Measurements from ENCODE around the gene SYNE2. TPM values are rescaled to one million over a fixed set of nuclear protein-coding genes. Genes with fewer than 3 reads are reported as not detected.

SYNE2 gene
- total RNA-seq, 1 experiment from 2014 or later = 94.2 TPM

DNA sequence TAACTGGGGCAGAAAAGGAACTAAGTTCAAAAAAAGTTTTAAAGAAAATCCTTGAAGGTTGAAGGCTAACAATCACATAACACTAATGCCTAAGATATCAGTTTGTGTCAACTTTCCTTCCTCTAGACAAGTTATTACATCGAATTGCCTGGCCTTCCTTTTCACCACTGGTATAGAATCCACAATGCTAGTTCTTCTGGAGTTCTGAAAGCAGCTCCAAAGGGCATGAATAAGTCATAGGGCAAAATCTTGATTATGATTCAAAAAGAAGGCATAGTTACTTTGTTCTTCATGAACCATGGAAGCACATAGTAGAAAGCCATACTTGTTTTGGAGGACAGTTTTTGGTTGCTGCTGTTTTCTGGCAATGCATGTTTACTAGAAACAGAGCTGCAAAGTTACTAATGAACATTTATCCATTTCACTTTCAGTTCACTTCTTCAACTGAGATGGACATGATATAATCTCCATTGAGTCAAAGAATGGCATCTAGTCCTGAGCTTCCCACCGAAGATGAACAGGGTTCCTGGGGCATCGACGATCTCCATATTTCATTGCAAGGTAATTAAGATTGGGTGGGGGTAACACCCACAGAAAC, 56.0 kb downstream of the SYNE2 start:
- CTCF ChIA-PET = no interaction called here

DNA sequence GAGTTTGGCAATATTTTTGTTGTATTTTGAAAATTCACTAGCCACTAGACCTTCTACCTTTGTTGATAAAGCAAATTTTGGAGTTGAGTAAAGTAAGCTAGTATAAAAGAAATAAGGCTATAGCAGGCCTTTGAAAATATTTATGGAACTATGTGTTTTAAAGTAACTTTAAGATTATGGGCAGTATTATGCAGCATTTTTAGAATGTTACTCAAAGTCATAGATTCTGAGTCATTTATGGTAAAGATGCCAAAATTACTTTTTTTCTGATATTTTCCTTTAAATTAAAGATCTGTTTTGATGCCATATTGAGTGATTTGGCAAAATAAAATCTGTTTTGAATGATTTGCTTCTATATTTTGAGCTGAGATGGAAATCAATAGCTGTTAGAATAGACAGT, 57.2 kb downstream of the SYNE2 start:
- Histone ChIP-seq H3K9me2 (ENCODE audit: insufficient read depth) (no peaks in the 10 kb centered on the region), H3K4me1 (replicated peaks; ENCODE audit: insufficient read depth) (no peaks in the 10 kb centered on the region), H3K4me3 (no peak overlapping the region), H4K20me1 (ENCODE audit: insufficient read depth) (no peaks in the 10 kb centered on the region), H3F3A (ENCODE audit: insufficient read depth, low read depth) (no peaks in the 10 kb centered on the region), H3K79me2 (ENCODE audit: low read depth) (no peaks in the 10 kb centered on the region), H3K36me3 (ENCODE audit: low read depth) (no peaks in the 10 kb centered on the region), H3K4me2 (no peak overlapping the region), H2AFZ (no peak overlapping the region), H3K27me3 (ENCODE audit: insufficient read depth, low read depth) (no peaks in the 10 kb centered on the region), H3K9me3 (ENCODE audit: insufficient read depth, low read depth) (no peaks in the 10 kb centered on the region), H3K27ac (no peak overlapping the region)
- ChIA-PET CTCF (no interaction called here), POLR2A (ENCODE audit: unreplicated experiment) (interaction anchor here (0.5 to 0.7 kb wide), 2 partner anchors 71 to 598 kb away, joined by 3 to 8 read pairs; no protein-coding TSS in a partner anchor)
- no peak for DNase-seq
- BruUV-seq (replicated peaks) = no TSS peak
- TF ChIP-seq, protein P1, sequence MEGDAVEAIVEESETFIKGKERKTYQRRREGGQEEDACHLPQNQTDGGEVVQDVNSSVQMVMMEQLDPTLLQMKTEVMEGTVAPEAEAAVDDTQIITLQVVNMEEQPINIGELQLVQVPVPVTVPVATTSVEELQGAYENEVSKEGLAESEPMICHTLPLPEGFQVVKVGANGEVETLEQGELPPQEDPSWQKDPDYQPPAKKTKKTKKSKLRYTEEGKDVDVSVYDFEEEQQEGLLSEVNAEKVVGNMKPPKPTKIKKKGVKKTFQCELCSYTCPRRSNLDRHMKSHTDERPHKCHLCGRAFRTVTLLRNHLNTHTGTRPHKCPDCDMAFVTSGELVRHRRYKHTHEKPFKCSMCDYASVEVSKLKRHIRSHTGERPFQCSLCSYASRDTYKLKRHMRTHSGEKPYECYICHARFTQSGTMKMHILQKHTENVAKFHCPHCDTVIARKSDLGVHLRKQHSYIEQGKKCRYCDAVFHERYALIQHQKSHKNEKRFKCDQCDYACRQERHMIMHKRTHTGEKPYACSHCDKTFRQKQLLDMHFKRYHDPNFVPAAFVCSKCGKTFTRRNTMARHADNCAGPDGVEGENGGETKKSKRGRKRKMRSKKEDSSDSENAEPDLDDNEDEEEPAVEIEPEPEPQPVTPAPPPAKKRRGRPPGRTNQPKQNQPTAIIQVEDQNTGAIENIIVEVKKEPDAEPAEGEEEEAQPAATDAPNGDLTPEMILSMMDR (conservative IDR thresholded peaks at IDR 0.05) = no peak
- TF ChIP-seq EZH2 (IDR thresholded peaks at IDR 0.05; ENCODE audit: low read depth) = no peak
- intact Hi-C loops (cut with micrococcal nuclease; ENCODE audit: unreplicated experiment) = no loop called here

More for the DNA sequence above, 56.0 kb downstream of the SYNE2 start:
- Histone ChIP-seq H3K79me2 (ENCODE audit: low read depth) (no peaks in the 10 kb centered on the region), H3K36me3 (ENCODE audit: low read depth) (no peaks in the 10 kb centered on the region), H4K20me1 (ENCODE audit: insufficient read depth) (no peaks in the 10 kb centered on the region), H3K9me3 (ENCODE audit: insufficient read depth, low read depth) (no peaks in the 10 kb centered on the region), H2AFZ (no peak overlapping the region), H3K27me3 (ENCODE audit: insufficient read depth, low read depth) (no peaks in the 10 kb centered on the region), H3K27ac (no peak overlapping the region), H3K4me3 (no peak overlapping the region), H3F3A (ENCODE audit: insufficient read depth, low read depth) (no peaks in the 10 kb centered on the region), H3K9me2 (ENCODE audit: insufficient read depth) (no peaks in the 10 kb centered on the region), H3K4me2 (peak overlapping the region; percentile 39), H3K4me1 (replicated peaks; ENCODE audit: insufficient read depth) (no peaks in the 10 kb centered on the region)
- intact Hi-C loops (cut with micrococcal nuclease; ENCODE audit: unreplicated experiment) = no loop called here
- DNase-seq = no peak
- POLR2A ChIA-PET (ENCODE audit: unreplicated experiment) = interaction anchor here (0.6 to 0.7 kb wide), 2 partner anchors 44 to 267 kb away, joined by 3 to 8 read pairs; partner anchors contain the start of gene WDR89
- TF ChIP-seq, protein P1 (conservative IDR thresholded peaks at IDR 0.05) = no peak
- no peak for TF ChIP-seq EZH2 (IDR thresholded peaks at IDR 0.05; ENCODE audit: low read depth)
- BruUV-seq (replicated peaks) = no TSS peak

DNA sequence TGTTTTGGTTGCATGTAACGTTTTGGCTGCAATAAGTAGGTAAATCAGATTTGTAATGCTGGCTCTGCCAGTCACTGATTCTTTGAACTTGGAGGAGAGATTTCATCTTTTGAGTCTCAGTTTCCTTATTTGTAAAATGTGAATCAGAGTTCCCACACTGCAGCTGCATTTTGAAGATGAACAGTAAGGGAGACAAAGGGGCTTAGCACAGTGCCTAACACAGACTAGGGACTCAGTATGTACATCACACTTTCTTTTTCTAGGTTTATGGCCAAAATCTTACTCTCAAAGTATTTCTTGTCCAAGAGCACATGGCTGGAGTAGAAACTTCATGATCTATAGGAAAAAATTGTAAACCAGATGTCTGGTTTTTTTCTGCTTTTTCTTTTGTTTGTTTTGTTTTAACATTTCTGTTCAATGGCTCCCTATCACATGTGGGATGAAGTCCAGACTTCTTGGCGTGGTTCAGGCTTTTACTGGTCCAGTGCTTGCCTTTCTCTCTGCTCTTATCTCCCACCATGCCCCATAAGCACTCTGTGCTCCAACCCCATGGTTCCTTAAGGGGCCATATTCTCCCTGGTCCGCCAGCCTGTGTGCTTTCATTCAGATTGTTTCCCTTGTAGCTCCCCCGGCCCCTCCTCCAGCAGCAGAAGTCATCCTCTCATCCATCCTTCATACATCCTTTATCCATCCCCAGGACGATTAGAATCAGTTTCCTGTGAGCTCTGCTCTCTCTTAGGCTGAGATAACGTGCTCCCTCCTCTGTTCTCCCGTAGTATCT, 58.0 kb downstream of the SYNE2 start:
- no peak for DNase-seq
- Histone ChIP-seq H3K4me3 (no peak overlapping the region), H2AFZ (no peak overlapping the region), H3K27ac (no peak overlapping the region), H3F3A (ENCODE audit: insufficient read depth, low read depth) (no peaks in the 10 kb centered on the region), H3K4me2 (no peak overlapping the region), H3K9me3 (ENCODE audit: insufficient read depth, low read depth) (no peaks in the 10 kb centered on the region), H3K27me3 (ENCODE audit: insufficient read depth, low read depth) (no peaks in the 10 kb centered on the region), H3K9me2 (ENCODE audit: insufficient read depth) (no peaks in the 10 kb centered on the region), H3K4me1 (replicated peaks; ENCODE audit: insufficient read depth) (no peaks in the 10 kb centered on the region), H3K79me2 (ENCODE audit: low read depth) (no peaks in the 10 kb centered on the region), H4K20me1 (ENCODE audit: insufficient read depth) (no peaks in the 10 kb centered on the region), H3K36me3 (ENCODE audit: low read depth) (no peaks in the 10 kb centered on the region)
- BruUV-seq (replicated peaks) = no TSS peak
- ChIA-PET POLR2A (ENCODE audit: unreplicated experiment) (no interaction called here), CTCF (no interaction called here)
- intact Hi-C loops (cut with micrococcal nuclease; ENCODE audit: unreplicated experiment) = no loop called here
- TF ChIP-seq, protein P1 (conservative IDR thresholded peaks at IDR 0.05) = no peak
- TF ChIP-seq EZH2 (IDR thresholded peaks at IDR 0.05; ENCODE audit: low read depth) = no peak

All from PC-9 (cell line).